Measurements from ENCODE around the gene ZBTB47.

ZBTB47 gene

GRCh38 chr3:42712688-42713372, 59.3 kb downstream of the ZBTB47 start:
- DNase-seq (ENCODE audit: low read depth), result no peak

- DNase-seq (ENCODE audit: low read depth), result no peak
These were observed 60.2 kb downstream of the ZBTB47 start for GRCh38 chr3:42713747-42714146.

DNA sequence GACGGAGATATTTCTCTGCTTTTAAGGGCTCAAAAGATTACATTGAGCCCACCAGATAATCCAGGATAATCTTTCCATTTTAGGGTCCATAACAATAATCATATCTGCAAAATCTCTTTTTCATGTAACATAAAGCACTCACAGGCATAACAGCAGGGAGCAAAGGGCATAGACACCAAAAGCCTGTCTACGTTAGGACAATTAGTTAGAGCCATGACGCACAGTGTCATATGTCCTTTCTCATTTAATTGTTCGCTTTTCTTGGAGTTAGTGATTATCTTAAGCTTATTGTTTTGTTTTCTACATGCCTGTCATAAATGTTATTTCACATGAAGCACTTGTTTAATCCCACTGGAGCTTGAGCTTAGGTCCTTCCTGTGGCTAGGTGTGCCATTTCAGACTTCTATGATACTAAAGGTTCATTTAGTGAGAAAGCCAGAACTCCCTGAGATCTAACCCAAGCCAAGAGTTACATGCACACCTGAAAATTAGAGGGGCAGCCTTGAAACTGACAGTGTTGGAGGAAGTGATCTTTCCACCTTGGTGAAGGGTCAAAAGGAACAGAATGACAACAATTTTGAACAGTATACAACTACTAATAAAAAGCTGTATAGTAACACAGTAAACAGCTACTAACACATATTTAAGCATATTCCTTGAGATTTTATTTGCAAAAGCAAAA, 60.8 kb downstream of the ZBTB47 start:
- no peak for DNase-seq (ENCODE audit: low read depth)

All from non-pigmented ciliary epithelial cell (primary cell).